Adrenal gland (tissue), 5 donors: Measurements from ENCODE around the gene RNF181.

Experiments used
- POLR2A ChIP-seq, 2 donors: fragments of 450-650 bp; IDR thresholded peaks; one replicate each; pipeline ENCODE4 v1.6.1; 2017; ENCODE audit warnings: antibody characterized with exemption in 2 of 2, mild to moderate bottlenecking in 2 of 2, moderate library complexity in 1 of 2
- TF ChIP-seq, protein P1 (sequence below), 6 experiments: fragments of 450-650 bp in 4 of 6; fragments of 200-600 bp in 2 of 6; sonication (generic) in 1 of 6; IDR thresholded peaks; 1 replicate in 5 of 6; 2 replicates in 1 of 6; pipeline versions ENCODE4 v1.5.1 to v1.8.0; 2016 to 2021; ENCODE audit warnings: antibody characterized with exemption in 6 of 6, mild to moderate bottlenecking in 2 of 6, moderate library complexity in 1 of 6
- donor health status: DM: no; HTN: no; CAD: no.

GRCh38 chr2:85557130-85557529 lies 38.4 kb upstream of the RNF181 start:
- TF ChIP-seq POLR2A (IDR thresholded peaks at IDR 0.05): no peak
- TF ChIP-seq, protein P1, sequence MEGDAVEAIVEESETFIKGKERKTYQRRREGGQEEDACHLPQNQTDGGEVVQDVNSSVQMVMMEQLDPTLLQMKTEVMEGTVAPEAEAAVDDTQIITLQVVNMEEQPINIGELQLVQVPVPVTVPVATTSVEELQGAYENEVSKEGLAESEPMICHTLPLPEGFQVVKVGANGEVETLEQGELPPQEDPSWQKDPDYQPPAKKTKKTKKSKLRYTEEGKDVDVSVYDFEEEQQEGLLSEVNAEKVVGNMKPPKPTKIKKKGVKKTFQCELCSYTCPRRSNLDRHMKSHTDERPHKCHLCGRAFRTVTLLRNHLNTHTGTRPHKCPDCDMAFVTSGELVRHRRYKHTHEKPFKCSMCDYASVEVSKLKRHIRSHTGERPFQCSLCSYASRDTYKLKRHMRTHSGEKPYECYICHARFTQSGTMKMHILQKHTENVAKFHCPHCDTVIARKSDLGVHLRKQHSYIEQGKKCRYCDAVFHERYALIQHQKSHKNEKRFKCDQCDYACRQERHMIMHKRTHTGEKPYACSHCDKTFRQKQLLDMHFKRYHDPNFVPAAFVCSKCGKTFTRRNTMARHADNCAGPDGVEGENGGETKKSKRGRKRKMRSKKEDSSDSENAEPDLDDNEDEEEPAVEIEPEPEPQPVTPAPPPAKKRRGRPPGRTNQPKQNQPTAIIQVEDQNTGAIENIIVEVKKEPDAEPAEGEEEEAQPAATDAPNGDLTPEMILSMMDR (IDR thresholded peaks at IDR 0.05): no peak
